Neural cell (in vitro differentiated cells): ENCODE results near the gene GHRH. TPM values are rescaled to one million over a fixed set of nuclear protein-coding genes. Genes with fewer than 3 reads are reported as not detected.

Experiments
- H2AFZ ChIP-seq: fragments of 200-600, 300-800 bp; sonication (generic), shearing (Covaris generic); 2 replicates; pipeline ENCODE4 v1.6.0; 2014; ENCODE audit warnings: low read depth, mild to moderate bottlenecking, antibody characterized with exemption, low read length, moderate library complexity
- H3F3A ChIP-seq: fragments of 200-600 bp; shearing (Covaris generic); 2 replicates; pipeline ENCODE4 v1.6.1; 2016; ENCODE audit warnings: mild to moderate bottlenecking, moderate library complexity, mixed read lengths, antibody characterized with exemption, low read length; ENCODE audit not compliant: insufficient read depth, poor library complexity, severe bottlenecking
- H3K27ac ChIP-seq: fragments of 200-600, 300-800 bp; sonication (generic), shearing (Covaris generic); 2 replicates; pipeline ENCODE4 v1.5.1; 2014; ENCODE audit warnings: mild to moderate bottlenecking, low read length, moderate library complexity
- H3K27me3 ChIP-seq: fragments of 300-800, 200-600 bp; sonication (generic), shearing (Covaris generic); 2 replicates; pipeline ENCODE4 v1.6.0; 2014; ENCODE audit warnings: mild to moderate bottlenecking, low read depth, low read length, moderate library complexity; ENCODE audit not compliant: insufficient read depth
- H3K36me3 ChIP-seq: fragments of 300-800, 200-600 bp; sonication (generic), shearing (Covaris generic); 2 replicates; pipeline ENCODE4 v1.5.1; 2014; ENCODE audit warnings: mild to moderate bottlenecking, antibody characterized with exemption, low read length, moderate library complexity; ENCODE audit not compliant: insufficient read depth
- H3K4me2 ChIP-seq: fragments of 300-800, 200-600 bp; sonication (generic), shearing (Covaris generic); 2 replicates; pipeline ENCODE4 v1.6.0; 2014; ENCODE audit warnings: mild to moderate bottlenecking, low read length
- H3K4me3 ChIP-seq: fragments of 300-800, 200-600 bp; sonication (generic), shearing (Covaris generic); 2 replicates; pipeline ENCODE4 v1.5.1; 2014; ENCODE audit warnings: mild to moderate bottlenecking, low read length, moderate library complexity
- H3K79me2 ChIP-seq: fragments of 200-600 bp; shearing (Covaris generic); replicated peaks from 2 replicates; pipeline ENCODE4 v1.6.0; 2014; ENCODE audit warnings: mild to moderate bottlenecking, low read length, moderate library complexity; ENCODE audit not compliant: insufficient read depth
- H3K9ac ChIP-seq: fragments of 300-800, 200-600 bp; sonication (generic), shearing (Covaris generic); 2 replicates; pipeline ENCODE4 v1.6.1; 2016; ENCODE audit warnings: mild to moderate bottlenecking, low read length, mixed read lengths
- H3K9me2 ChIP-seq: fragments of 200-600 bp; shearing (Covaris generic); 2 replicates; pipeline ENCODE4 v1.6.1; 2016; ENCODE audit warnings: mild to moderate bottlenecking, low read length, mixed read lengths; ENCODE audit not compliant: insufficient read depth
- H3K9me3 ChIP-seq: fragments of 200-600, 300-800 bp; sonication (generic), shearing (Covaris generic); 2 replicates; pipeline ENCODE4 v1.6.1; 2016; ENCODE audit warnings: mild to moderate bottlenecking, mixed run types, low read length, moderate library complexity, mixed read lengths
- H4K20me1 ChIP-seq: fragments of 200-600 bp; shearing (Covaris generic); 2 replicates; pipeline ENCODE4 v1.6.1; 2016; ENCODE audit warnings: mild to moderate bottlenecking, mixed run types; ENCODE audit not compliant: insufficient read depth
- CTCF ChIP-seq: fragments of 450-650 bp; IDR thresholded peaks from 2 replicates; pipeline ENCODE4 v1.5.1; 2014; ENCODE audit warnings: antibody characterized with exemption, mild to moderate bottlenecking, moderate library complexity; ENCODE audit not compliant: poor library complexity, severe bottlenecking
- EP300 ChIP-seq: fragments of 450-650 bp; conservative IDR thresholded peaks from 2 replicates; pipeline ENCODE4 v1.6.1; 2014; ENCODE audit warnings: antibody characterized with exemption, mild to moderate bottlenecking, moderate library complexity; ENCODE audit not compliant: poor library complexity, severe bottlenecking
- EZH2 ChIP-seq: fragments of 200-600, 300-800 bp; shearing (Covaris generic), sonication (generic); IDR thresholded peaks from 2 replicates; pipeline ENCODE4 v1.6.1; 2014; ENCODE audit warnings: antibody characterized with exemption, low read length, borderline replicate concordance, mild to moderate bottlenecking; ENCODE audit not compliant: insufficient read depth, poor library complexity, severe bottlenecking
- MXI1 ChIP-seq: fragments of 450-650 bp; conservative IDR thresholded peaks from 2 replicates; pipeline ENCODE4 v1.6.1; 2014; ENCODE audit warnings: antibody characterized with exemption, mild to moderate bottlenecking; ENCODE audit not compliant: poor library complexity, severe bottlenecking
- POLR2AphosphoS5 ChIP-seq: IDR thresholded peaks from 2 replicates; pipeline ENCODE4 v1.6.1; 2012
- RAD21 ChIP-seq: fragments of 450-650 bp; conservative IDR thresholded peaks from 2 replicates; pipeline ENCODE4 v1.6.1; 2014; ENCODE audit warnings: antibody characterized with exemption, mild to moderate bottlenecking, moderate library complexity
- REST ChIP-seq: IDR thresholded peaks from 2 replicates; pipeline ENCODE4 v1.6.1; 2012; ENCODE audit warnings: borderline replicate concordance
- SMC3 ChIP-seq: fragments of 450-650 bp; conservative IDR thresholded peaks from 2 replicates; pipeline ENCODE4 v1.6.1; 2014; ENCODE audit warnings: antibody characterized with exemption, mild to moderate bottlenecking, moderate library complexity; ENCODE audit not compliant: poor library complexity
- TAF1 ChIP-seq: IDR thresholded peaks from 2 replicates; pipeline ENCODE4 v1.6.1; 2012; ENCODE audit warnings: low read depth
- polyA plus RNA-seq: library from polyadenylated mRNA; depleted of rRNA; stranded (reverse); fragments of >200 nt; gene quantifications from 2 replicates; pipeline ENCODE4 v1.2.3, GENCODE V29; 2014

The GHRH gene
- polyA plus RNA-seq, 1 donor from 2014 or later: not detected

GRCh38 chr20:37204056-37204455 is 57.6 kb downstream of the GHRH start:
- Histone ChIP-seq H3K4me2 (no peak overlapping the region), H3K4me3 (no peak overlapping the region), H3K79me2 (no peaks in the 10 kb centered on the region), H3K9me3 (no peaks in the 10 kb centered on the region), H3K27ac (no peak overlapping the region), H3K9ac (no peak overlapping the region), H3K27me3 (peaks cover 16% of the 10 kb centered on the region), H2AFZ (no peak overlapping the region), H3K36me3 (peaks cover 33% of the 10 kb centered on the region), H3K9me2 (no peaks in the 10 kb centered on the region), H3F3A (peaks cover 24% of the 10 kb centered on the region), H4K20me1 (no peaks in the 10 kb centered on the region)
- TF ChIP-seq EZH2 (no peak), EP300 (no peak), CTCF (no peak), SMC3 (no peak), TAF1 (no peak), MXI1 (no peak)

- H3K79me2 ChIP-seq: peaks cover 8% of the 10 kb centered on the region
- TF ChIP-seq POLR2AphosphoS5 (peak; percentile 100), EP300 (peak; percentile 99), MXI1 (peak; percentile 45), TAF1 (no peak), CTCF (peak; percentile 86), RAD21 (peak; percentile 73), REST (peak; percentile 91), EZH2 (no peak), SMC3 (peak; percentile 87)
These were observed 59.2 kb downstream of the GHRH start for GRCh38 chr20:37202267-37202943.

More at GRCh38 chr20:37202267-37202943, 59.2 kb downstream of the GHRH start:
- H3K27ac ChIP-seq: no peak overlapping the region
- H4K20me1 ChIP-seq: no peaks in the 10 kb centered on the region
- peaks cover 24% of the 10 kb centered on the region for H3F3A ChIP-seq
- H3K4me2 ChIP-seq: no peak overlapping the region
- peaks cover 23% of the 10 kb centered on the region for H3K27me3 ChIP-seq
- H3K9me2 ChIP-seq: no peaks in the 10 kb centered on the region
- no peaks in the 10 kb centered on the region for H3K9me3 ChIP-seq
- H2AFZ ChIP-seq: no peak overlapping the region
- no peak overlapping the region for H3K4me3 ChIP-seq
- H3K36me3 ChIP-seq: peaks cover 29% of the 10 kb centered on the region
- no peak overlapping the region for H3K9ac ChIP-seq
